Muscle layer of duodenum (tissue), 2 donors: ENCODE measurements around the gene AQP1.

Experiments
- H3K27ac ChIP-seq: one replicate; pipeline ENCODE4 v1.7.0; 2013; ENCODE audit warnings: mild to moderate bottlenecking, low read length
- H3K27me3 ChIP-seq: one replicate; pipeline ENCODE4 v1.7.0; 2013; ENCODE audit warnings: low read depth, mild to moderate bottlenecking, control low read depth, low read length
- H3K36me3 ChIP-seq, 2 donors: one replicate each; pipeline ENCODE4 v1.7.0; 2013; ENCODE audit warnings: low read length in 2 of 2, control low read depth in 1 of 2, mild to moderate bottlenecking in 1 of 2; ENCODE audit not compliant: insufficient read depth in 2 of 2, control insufficient read depth in 1 of 2
- H3K4me1 ChIP-seq, 2 donors: one replicate each; pipeline ENCODE4 v1.7.0; 2013; ENCODE audit warnings: low read length in 2 of 2, mild to moderate bottlenecking in 2 of 2, control low read depth in 1 of 2, moderate library complexity in 1 of 2; ENCODE audit not compliant: insufficient read depth in 2 of 2, control insufficient read depth in 1 of 2
- H3K4me3 ChIP-seq, 2 donors: one replicate each; pipeline ENCODE4 v1.7.0; 2013; ENCODE audit warnings: low read length in 2 of 2, low read depth in 1 of 2, mild to moderate bottlenecking in 1 of 2
- H3K9me3 ChIP-seq, 2 donors: one replicate each; pipeline ENCODE4 v1.7.0; 2013; ENCODE audit warnings: low read length in 2 of 2, control low read depth in 1 of 2, mild to moderate bottlenecking in 1 of 2; ENCODE audit not compliant: control insufficient read depth in 1 of 2
- donor health status: healthy.

Gene AQP1

GRCh38 chr7:30923009-30923773 lies 11.5 kb downstream of the AQP1 start:
- H3K4me1 ChIP-seq = peaks cover 12 to 19% of the 10 kb centered on the region in 2 donors
- H3K9me3 ChIP-seq = peaks cover 8 to 10% of the 10 kb centered on the region in 2 donors
- no peak overlapping the region for H3K4me3 ChIP-seq
- peaks cover 8 to 45% of the 10 kb centered on the region in 2 donors for H3K36me3 ChIP-seq
- H3K27ac ChIP-seq = no peak overlapping the region
- H3K27me3 ChIP-seq = no peaks in the 10 kb centered on the region

GRCh38 chr7:30923774-30924413 lies 12.2 kb downstream of the AQP1 start:
- Histone ChIP-seq H3K27ac (no peak overlapping the region), H3K9me3 (peaks cover 8 to 10% of the 10 kb centered on the region in 2 donors), H3K4me3 (no peak overlapping the region), H3K27me3 (no peaks in the 10 kb centered on the region), H3K36me3 (peaks cover 8 to 45% of the 10 kb centered on the region in 2 donors), H3K4me1 (peaks cover 12 to 19% of the 10 kb centered on the region in 2 donors)

GRCh38 chr7:30924624-30925023 lies 13.0 kb downstream of the AQP1 start:
- Histone ChIP-seq H3K4me1 (peaks cover 12 to 19% of the 10 kb centered on the region in 2 donors), H3K4me3 (no peak overlapping the region), H3K36me3 (peaks cover 8 to 45% of the 10 kb centered on the region in 2 donors)

GRCh38 chr7:30925117-30925516 lies 13.5 kb downstream of the AQP1 start:
- no peak overlapping the region for H3K27ac ChIP-seq
- peaks cover 8 to 10% of the 10 kb centered on the region in 2 donors for H3K9me3 ChIP-seq
- peaks cover 7 to 18% of the 10 kb centered on the region in 2 donors for H3K4me1 ChIP-seq
- peaks cover 8 to 45% of the 10 kb centered on the region in 2 donors for H3K36me3 ChIP-seq
- no peak overlapping the region for H3K4me3 ChIP-seq
- H3K27me3 ChIP-seq = no peaks in the 10 kb centered on the region

More at GRCh38 chr7:30924624-30925023, 13.0 kb downstream of the AQP1 start:
- no peak overlapping the region for H3K27ac ChIP-seq
- H3K27me3 ChIP-seq = no peaks in the 10 kb centered on the region
- peaks cover 8 to 10% of the 10 kb centered on the region in 2 donors for H3K9me3 ChIP-seq

GRCh38 chr7:30925913-30926312 lies 14.3 kb downstream of the AQP1 start:
- peaks cover 8 to 10% of the 10 kb centered on the region in 2 donors for H3K9me3 ChIP-seq
- peaks cover 8 to 45% of the 10 kb centered on the region in 2 donors for H3K36me3 ChIP-seq
- peaks cover 0 to 13% of the 10 kb centered on the region in 2 donors for H3K4me1 ChIP-seq
- H3K27ac ChIP-seq = no peak overlapping the region
- H3K27me3 ChIP-seq = no peaks in the 10 kb centered on the region
- no peak overlapping the region for H3K4me3 ChIP-seq

- H3K36me3 ChIP-seq = peaks cover 8 to 45% of the 10 kb centered on the region in 2 donors
Measured at GRCh38 chr7:30926313-30926712, 14.7 kb downstream of the AQP1 start.

GRCh38 chr7:30927040-30927439 lies 15.4 kb downstream of the AQP1 start:
- no peaks in the 10 kb centered on the region for H3K27me3 ChIP-seq
- H3K36me3 ChIP-seq = peaks cover 8 to 45% of the 10 kb centered on the region in 2 donors
- H3K4me3 ChIP-seq = peak overlapping the region in 1 of 2 donors; percentile 9
- H3K9me3 ChIP-seq = peaks cover 8 to 10% of the 10 kb centered on the region in 2 donors
- no peak overlapping the region for H3K27ac ChIP-seq
- peaks cover 0 to 13% of the 10 kb centered on the region in 2 donors for H3K4me1 ChIP-seq

More at GRCh38 chr7:30926313-30926712, 14.7 kb downstream of the AQP1 start:
- Histone ChIP-seq H3K27ac (no peak overlapping the region), H3K4me3 (peak overlapping the region in 1 of 2 donors; percentile 9), H3K9me3 (peaks cover 8 to 10% of the 10 kb centered on the region in 2 donors), H3K4me1 (peaks cover 0 to 13% of the 10 kb centered on the region in 2 donors), H3K27me3 (no peaks in the 10 kb centered on the region)

GRCh38 chr7:30927559-30927958 lies 15.9 kb downstream of the AQP1 start:
- Histone ChIP-seq H3K4me1 (peaks cover 0 to 13% of the 10 kb centered on the region in 2 donors), H3K27me3 (no peaks in the 10 kb centered on the region), H3K9me3 (peaks cover 8 to 10% of the 10 kb centered on the region in 2 donors), H3K27ac (no peak overlapping the region), H3K36me3 (peaks cover 8 to 45% of the 10 kb centered on the region in 2 donors), H3K4me3 (no peak overlapping the region)

- Histone ChIP-seq H3K27ac (no peak overlapping the region), H3K4me1 (peaks cover 0 to 13% of the 10 kb centered on the region in 2 donors), H3K27me3 (no peaks in the 10 kb centered on the region), H3K36me3 (peaks cover 8 to 42% of the 10 kb centered on the region in 2 donors), H3K4me3 (no peak overlapping the region), H3K9me3 (peaks cover 8 to 10% of the 10 kb centered on the region in 2 donors)
Measured at GRCh38 chr7:30928254-30928872, 16.7 kb downstream of the AQP1 start.

GRCh38 chr7:30929686-30930085 lies 18.0 kb downstream of the AQP1 start:
- H3K27me3 ChIP-seq = no peaks in the 10 kb centered on the region
- no peak overlapping the region for H3K4me3 ChIP-seq
- peaks cover 8 to 10% of the 10 kb centered on the region in 2 donors for H3K9me3 ChIP-seq
- peaks cover 5 to 29% of the 10 kb centered on the region in 2 donors for H3K36me3 ChIP-seq
- peaks cover 0 to 13% of the 10 kb centered on the region in 2 donors for H3K4me1 ChIP-seq
- H3K27ac ChIP-seq = no peak overlapping the region

GRCh38 chr7:30930621-30931020 lies 19.0 kb downstream of the AQP1 start:
- Histone ChIP-seq H3K9me3 (peaks cover 8 to 10% of the 10 kb centered on the region in 2 donors), H3K4me1 (peaks cover 0 to 13% of the 10 kb centered on the region in 2 donors), H3K27me3 (no peaks in the 10 kb centered on the region), H3K4me3 (no peak overlapping the region), H3K36me3 (peaks cover 0 to 20% of the 10 kb centered on the region in 2 donors), H3K27ac (no peak overlapping the region)
